MM.1S (cell line): Measurements from ENCODE around the gene LARGE1.

Experiments used
- DNase-seq: peaks from one replicate; pipeline ENCODE4 v3.0.0-alpha.2; 2015
- H2AFZ ChIP-seq: fragments of 300-600 bp; sonication (generic); 2 replicates; pipeline ENCODE4 v1.6.0; 2016; ENCODE audit warnings: antibody characterized with exemption, low read length
- H3F3A ChIP-seq: fragments of 300-600 bp; sonication (generic); 2 replicates; pipeline ENCODE4 v1.6.1; 2016; ENCODE audit warnings: mild to moderate bottlenecking, antibody characterized with exemption, low read length, moderate library complexity, mixed read lengths; ENCODE audit not compliant: insufficient read depth
- H3K27ac ChIP-seq: fragments of 300-600 bp; sonication (generic); 2 replicates; pipeline ENCODE4 v1.5.1; 2016; ENCODE audit warnings: mild to moderate bottlenecking, low read length
- H3K27me3 ChIP-seq: fragments of 300-600 bp; sonication (generic); replicated peaks from 2 replicates; pipeline ENCODE4 v1.6.0; 2016; ENCODE audit warnings: low read length; ENCODE audit not compliant: insufficient read depth
- H3K36me3 ChIP-seq: fragments of 300-600 bp; sonication (generic); replicated peaks from 2 replicates; pipeline ENCODE4 v1.6.1; 2016; ENCODE audit warnings: mild to moderate bottlenecking, low read length, mixed read lengths; ENCODE audit not compliant: insufficient read depth
- H3K4me1 ChIP-seq: fragments of 300-600 bp; sonication (generic); 2 replicates; pipeline ENCODE4 v1.6.1; 2016; ENCODE audit warnings: low read length, mixed read lengths
- H3K4me2 ChIP-seq: fragments of 300-600 bp; sonication (generic); 2 replicates; pipeline ENCODE4 v1.6.0; 2016; ENCODE audit warnings: low read depth, low read length
- H3K4me3 ChIP-seq: fragments of 300-600 bp; sonication (generic); 2 replicates; pipeline ENCODE4 v1.5.1; 2016; ENCODE audit warnings: low read length, mixed read lengths
- H3K79me2 ChIP-seq: fragments of 300-600 bp; sonication (generic); 2 replicates; pipeline ENCODE4 v1.6.1; 2016; ENCODE audit warnings: mixed run types, low read length, mixed read lengths
- H3K9ac ChIP-seq: fragments of 300-600 bp; sonication (generic); 2 replicates; pipeline ENCODE4 v1.6.1; 2016; ENCODE audit warnings: low read length, mixed read lengths
- H3K9me2 ChIP-seq: fragments of 300-600 bp; sonication (generic); replicated peaks from 2 replicates; pipeline ENCODE4 v1.6.1; 2016; ENCODE audit warnings: mild to moderate bottlenecking, low read length, mixed read lengths; ENCODE audit not compliant: insufficient read depth
- H3K9me3 ChIP-seq: fragments of 300-600 bp; sonication (generic); replicated peaks from 2 replicates; pipeline ENCODE4 v1.6.1; 2016; ENCODE audit warnings: mild to moderate bottlenecking, low read length, mixed read lengths; ENCODE audit not compliant: insufficient read depth
- H4K20me1 ChIP-seq: fragments of 300-600 bp; sonication (generic); 2 replicates; pipeline ENCODE4 v1.6.1; 2016; ENCODE audit warnings: mild to moderate bottlenecking, low read length, moderate library complexity, mixed read lengths; ENCODE audit not compliant: insufficient read depth
- EZH2 ChIP-seq: fragments of 300-600 bp; sonication (generic); optimal IDR thresholded peaks from 2 replicates; pipeline ENCODE3; 2017; ENCODE audit warnings: low read depth, mild to moderate bottlenecking, antibody characterized with exemption, low read length, mixed read lengths
- EZH2phosphoT487 ChIP-seq: fragments of 300-600 bp; sonication (generic); IDR thresholded peaks from 2 replicates; pipeline ENCODE4 v1.6.1; 2018; ENCODE audit warnings: antibody characterized with exemption, low read length
- TF ChIP-seq, protein P1 (sequence below): fragments of 300-600 bp; sonication (generic); IDR thresholded peaks from 2 replicates; pipeline ENCODE4 v1.5.1; 2016; ENCODE audit warnings: antibody characterized with exemption, low read length, mixed read lengths

LARGE1 gene

DNA sequence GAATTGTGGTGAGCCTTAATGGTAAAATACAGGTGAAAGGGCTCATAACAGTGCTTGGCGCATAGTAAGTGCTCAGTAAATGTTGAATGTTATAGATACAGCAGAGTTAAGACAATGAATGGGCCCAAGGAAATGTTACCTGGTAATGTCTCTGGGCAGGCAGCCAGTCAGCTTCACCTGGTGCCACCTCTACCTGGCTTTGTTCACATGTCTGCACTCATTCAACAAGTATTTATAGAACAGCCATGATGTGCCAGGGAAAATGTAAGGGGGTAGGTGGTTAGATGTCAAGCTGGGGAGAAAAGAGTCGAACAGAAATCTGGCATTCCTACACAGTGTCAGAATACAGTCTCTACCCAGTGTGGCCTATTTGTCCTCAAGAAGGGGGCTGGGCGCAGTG lies 623.3 kb downstream of the LARGE1 start:
- Histone ChIP-seq H3K4me1 (no peaks in the 10 kb centered on the region), H3F3A (no peaks in the 10 kb centered on the region)
- DNase-seq = no peak

DNA sequence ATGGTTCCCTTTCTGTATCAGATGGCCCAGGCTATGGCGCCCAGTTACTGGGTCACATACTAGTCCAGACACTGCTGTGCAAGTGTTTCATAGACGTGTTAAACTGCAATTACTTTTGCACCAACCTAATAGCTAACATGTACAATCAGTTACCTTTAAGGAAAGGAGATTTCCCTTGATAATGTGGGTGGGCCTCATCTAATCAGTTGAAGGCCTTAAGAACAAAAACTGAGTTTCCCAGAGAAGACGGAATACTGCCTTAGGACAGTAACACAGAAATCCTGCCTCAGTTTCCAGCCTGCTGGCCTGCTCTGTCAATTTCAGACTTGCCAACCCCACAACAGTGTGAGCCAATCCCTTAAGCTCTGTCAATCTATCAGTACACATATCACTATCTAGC lies 632.2 kb downstream of the LARGE1 start:
- H3K4me1 ChIP-seq = no peaks in the 10 kb centered on the region
- H3K79me2 ChIP-seq = no peaks in the 10 kb centered on the region
- H3F3A ChIP-seq = no peaks in the 10 kb centered on the region
- H3K9ac ChIP-seq = no peak overlapping the region
- DNase-seq = no peak
- no peaks in the 10 kb centered on the region for H3K27me3 ChIP-seq
- H3K9me3 ChIP-seq = no peaks in the 10 kb centered on the region
- no peak overlapping the region for H3K4me3 ChIP-seq
- H3K36me3 ChIP-seq = no peaks in the 10 kb centered on the region
- no peak overlapping the region for H3K27ac ChIP-seq
- no peak overlapping the region for H2AFZ ChIP-seq
- no peaks in the 10 kb centered on the region for H3K9me2 ChIP-seq
- no peak overlapping the region for H3K4me2 ChIP-seq
- H4K20me1 ChIP-seq = no peaks in the 10 kb centered on the region
- TF ChIP-seq, protein P1, sequence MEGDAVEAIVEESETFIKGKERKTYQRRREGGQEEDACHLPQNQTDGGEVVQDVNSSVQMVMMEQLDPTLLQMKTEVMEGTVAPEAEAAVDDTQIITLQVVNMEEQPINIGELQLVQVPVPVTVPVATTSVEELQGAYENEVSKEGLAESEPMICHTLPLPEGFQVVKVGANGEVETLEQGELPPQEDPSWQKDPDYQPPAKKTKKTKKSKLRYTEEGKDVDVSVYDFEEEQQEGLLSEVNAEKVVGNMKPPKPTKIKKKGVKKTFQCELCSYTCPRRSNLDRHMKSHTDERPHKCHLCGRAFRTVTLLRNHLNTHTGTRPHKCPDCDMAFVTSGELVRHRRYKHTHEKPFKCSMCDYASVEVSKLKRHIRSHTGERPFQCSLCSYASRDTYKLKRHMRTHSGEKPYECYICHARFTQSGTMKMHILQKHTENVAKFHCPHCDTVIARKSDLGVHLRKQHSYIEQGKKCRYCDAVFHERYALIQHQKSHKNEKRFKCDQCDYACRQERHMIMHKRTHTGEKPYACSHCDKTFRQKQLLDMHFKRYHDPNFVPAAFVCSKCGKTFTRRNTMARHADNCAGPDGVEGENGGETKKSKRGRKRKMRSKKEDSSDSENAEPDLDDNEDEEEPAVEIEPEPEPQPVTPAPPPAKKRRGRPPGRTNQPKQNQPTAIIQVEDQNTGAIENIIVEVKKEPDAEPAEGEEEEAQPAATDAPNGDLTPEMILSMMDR = no peak
- TF ChIP-seq EZH2 = no peak
- TF ChIP-seq EZH2phosphoT487 = no peak

More for the DNA sequence above, 623.3 kb downstream of the LARGE1 start:
- no peaks in the 10 kb centered on the region for H3K9me3 ChIP-seq
- no peaks in the 10 kb centered on the region for H3K27me3 ChIP-seq
- H3K4me2 ChIP-seq = no peak overlapping the region
- H4K20me1 ChIP-seq = no peaks in the 10 kb centered on the region
- H3K4me3 ChIP-seq = no peak overlapping the region
- TF ChIP-seq, protein P1 = no peak
- TF ChIP-seq EZH2phosphoT487 (no peak), EZH2 (no peak)
- no peaks in the 10 kb centered on the region for H3K9me2 ChIP-seq
- no peaks in the 10 kb centered on the region for H3K36me3 ChIP-seq
- no peaks in the 10 kb centered on the region for H3K79me2 ChIP-seq
- no peak overlapping the region for H2AFZ ChIP-seq
- no peak overlapping the region for H3K27ac ChIP-seq
- H3K9ac ChIP-seq = no peak overlapping the region

DNA sequence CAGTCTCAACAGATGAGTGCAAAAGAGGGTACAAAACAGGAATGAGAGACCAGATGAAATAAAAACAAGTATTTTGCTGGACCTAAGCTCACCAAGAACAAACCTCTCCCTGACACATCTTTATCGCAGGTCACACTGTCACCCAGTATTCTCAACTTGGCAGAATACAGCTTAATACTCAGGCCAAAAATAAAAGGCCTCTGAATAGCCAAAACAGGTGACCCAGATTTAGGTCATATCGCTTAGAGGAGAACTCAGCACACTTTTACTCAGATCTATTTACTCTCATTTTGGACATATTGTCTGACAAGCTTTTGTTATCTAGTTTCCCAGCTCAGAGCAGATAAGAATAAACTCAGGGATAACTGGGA lies 645.2 kb downstream of the LARGE1 start:
- Histone ChIP-seq H3K27ac (no peak overlapping the region), H3K4me2 (no peak overlapping the region), H3K79me2 (no peaks in the 10 kb centered on the region), H3K4me1 (no peaks in the 10 kb centered on the region), H3K9me3 (no peaks in the 10 kb centered on the region), H2AFZ (no peak overlapping the region), H3K27me3 (no peaks in the 10 kb centered on the region), H4K20me1 (no peaks in the 10 kb centered on the region), H3K9me2 (no peaks in the 10 kb centered on the region), H3K36me3 (no peaks in the 10 kb centered on the region), H3K9ac (no peak overlapping the region), H3F3A (no peaks in the 10 kb centered on the region), H3K4me3 (no peak overlapping the region)
- no peak for DNase-seq
- TF ChIP-seq, protein P1 = no peak
- TF ChIP-seq EZH2phosphoT487 = no peak
- no peak for TF ChIP-seq EZH2
